Peyer's patch (tissue), 4 donors: ENCODE results near the gene OMG.

ENCODE experiments used
- POLR2A ChIP-seq, 2 donors: fragments of 450-650 bp; IDR thresholded peaks; one replicate each; pipeline ENCODE4 v1.5.1; 2017; ENCODE audit warnings: antibody characterized with exemption in 2 of 2, mild to moderate bottlenecking in 2 of 2, moderate library complexity in 2 of 2
- TF ChIP-seq, protein P1 (sequence below), 6 experiments: fragments of 450-650 bp in 4 of 6; fragments of 200-600 bp in 2 of 6; sonication (generic) in 1 of 6; IDR thresholded peaks; one replicate each; pipeline ENCODE4 v1.5.1; 2017 to 2019; ENCODE audit warnings: antibody characterized with exemption in 6 of 6, mild to moderate bottlenecking in 3 of 6, moderate library complexity in 1 of 6

DNA sequence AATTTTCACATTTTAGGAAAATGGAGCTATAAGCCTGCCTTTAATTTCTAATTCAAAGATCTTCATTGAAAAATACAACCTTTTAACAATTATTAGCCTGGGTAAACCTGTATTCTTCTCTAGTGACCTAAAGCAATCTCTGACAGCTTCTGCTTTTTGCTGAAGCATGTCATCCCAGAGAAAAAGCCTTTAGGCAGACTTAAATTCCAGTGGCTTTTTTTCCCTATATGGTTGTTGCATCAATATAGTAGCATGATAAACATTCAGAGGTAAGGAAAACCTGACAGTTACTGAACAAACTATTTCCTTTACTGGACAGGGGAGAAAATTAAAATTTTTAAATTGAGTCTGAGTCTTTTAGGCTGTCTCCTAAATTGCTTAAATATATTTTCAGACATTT lies 32.2 kb upstream of the OMG start:
- TF ChIP-seq, protein P1, sequence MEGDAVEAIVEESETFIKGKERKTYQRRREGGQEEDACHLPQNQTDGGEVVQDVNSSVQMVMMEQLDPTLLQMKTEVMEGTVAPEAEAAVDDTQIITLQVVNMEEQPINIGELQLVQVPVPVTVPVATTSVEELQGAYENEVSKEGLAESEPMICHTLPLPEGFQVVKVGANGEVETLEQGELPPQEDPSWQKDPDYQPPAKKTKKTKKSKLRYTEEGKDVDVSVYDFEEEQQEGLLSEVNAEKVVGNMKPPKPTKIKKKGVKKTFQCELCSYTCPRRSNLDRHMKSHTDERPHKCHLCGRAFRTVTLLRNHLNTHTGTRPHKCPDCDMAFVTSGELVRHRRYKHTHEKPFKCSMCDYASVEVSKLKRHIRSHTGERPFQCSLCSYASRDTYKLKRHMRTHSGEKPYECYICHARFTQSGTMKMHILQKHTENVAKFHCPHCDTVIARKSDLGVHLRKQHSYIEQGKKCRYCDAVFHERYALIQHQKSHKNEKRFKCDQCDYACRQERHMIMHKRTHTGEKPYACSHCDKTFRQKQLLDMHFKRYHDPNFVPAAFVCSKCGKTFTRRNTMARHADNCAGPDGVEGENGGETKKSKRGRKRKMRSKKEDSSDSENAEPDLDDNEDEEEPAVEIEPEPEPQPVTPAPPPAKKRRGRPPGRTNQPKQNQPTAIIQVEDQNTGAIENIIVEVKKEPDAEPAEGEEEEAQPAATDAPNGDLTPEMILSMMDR (IDR thresholded peaks at IDR 0.05), result no peak
- no peak for TF ChIP-seq POLR2A (IDR thresholded peaks at IDR 0.05)
